Ammon's horn (tissue), 1 donor: ENCODE results near the gene ANKRD40.
"Not testable (repeated sequence)": the region's sequence is repeated elsewhere in the genome, so short reads cannot be mapped to it uniquely, and the experiment has no call there.

Source experiments
- DNase-seq: peaks from one replicate; pipeline ENCODE4 v3.0.0-alpha.2; 2016; ENCODE audit warnings: low spot score

ANKRD40 gene

GRCh38 chr17:50707289-50708049, at the start of gene ANKRD40:
Gene ANKRD40 (minus strand): TSS chr17:50707914. CDS start chr17:50707654, 260 bp downstream.
- DNase-seq, result peak; percentile 84

- no peak for DNase-seq
These were observed 46.8 kb upstream of the ANKRD40 start for GRCh38 chr17:50754521-50754920.

- DNase-seq, result no peak
These were observed 41.5 kb upstream of the ANKRD40 start for GRCh38 chr17:50749245-50749644.

- DNase-seq, result no peak
These were observed 37.9 kb upstream of the ANKRD40 start for GRCh38 chr17:50745631-50746030.

GRCh38 chr17:50739098-50739497, 31.4 kb upstream of the ANKRD40 start:
- DNase-seq, result no peak

GRCh38 chr17:50737118-50737698, 29.5 kb upstream of the ANKRD40 start:
- DNase-seq, result no peak

GRCh38 chr17:50735287-50735686, 27.6 kb upstream of the ANKRD40 start:
- DNase-seq, result no peak

- DNase-seq, result no peak
These were observed 24.1 kb upstream of the ANKRD40 start for GRCh38 chr17:50731575-50732460.

- no peak for DNase-seq
These were observed 21.4 kb upstream of the ANKRD40 start for GRCh38 chr17:50728881-50729765.

- no peak for DNase-seq
These were observed 20.4 kb upstream of the ANKRD40 start for GRCh38 chr17:50728112-50728429.

- no peak for DNase-seq
These were observed 18.3 kb upstream of the ANKRD40 start for GRCh38 chr17:50725769-50726655.

GRCh38 chr17:50724622-50725021, 16.9 kb upstream of the ANKRD40 start:
- not testable (repeated sequence) for DNase-seq

- DNase-seq, result no peak
These were observed 15.0 kb upstream of the ANKRD40 start for GRCh38 chr17:50722746-50723145.

- DNase-seq, result no peak
These were observed 13.7 kb upstream of the ANKRD40 start for GRCh38 chr17:50721194-50722010.

GRCh38 chr17:50719924-50720794, 12.4 kb upstream of the ANKRD40 start:
- no peak for DNase-seq

GRCh38 chr17:50719144-50719923, 11.6 kb upstream of the ANKRD40 start, which contains the start of gene LUC7L3:
Gene LUC7L3 (plus strand): TSS chr17:50719603. CDS start chr17:50719733, 130 bp downstream.
- DNase-seq, result peak; percentile 91

- DNase-seq, result no peak
These were observed 7.8 kb upstream of the ANKRD40 start for GRCh38 chr17:50715471-50715870.

- DNase-seq, result no peak
These were observed 4.9 kb upstream of the ANKRD40 start for GRCh38 chr17:50712641-50713040.
